Panc1 (cell line): ENCODE data around the gene TATDN3. TPM values are rescaled to one million over a fixed set of nuclear protein-coding genes. Genes with fewer than 3 reads are reported as not detected.
"Not testable (repeated sequence)": the region's sequence is repeated elsewhere in the genome, so short reads cannot be mapped to it uniquely, and the experiment has no call there.

Experiments
- ATAC-seq: fragments of 200-7000 bp; cut with Tn5 transposase; 2 replicates; pipeline ENCODE4 v1.9.1; 2020; ENCODE audit warnings: mild to moderate bottlenecking, moderate library complexity
- BruUV-seq: library from RNA; stranded (reverse); fragments of 400-500 nt; replicated peaks from 2 replicates; lab custom pipeline; 2021; lab: Mats Ljungman, UMichigan
- CTCF ChIA-PET: fragments of 300-600 bp; sonication (Branson Sonifier 250); formaldehyde crosslinking; loops from one replicate; lab custom pipeline; 2022; ENCODE audit warnings: antibody characterized with exemption; lab: Charles Lee
- POLR2A ChIA-PET: fragments of 300-600 bp; sonication (Branson Sonifier 250); formaldehyde crosslinking; loops from one replicate; lab custom pipeline; 2022; ENCODE audit warnings: antibody characterized with exemption; lab: Charles Lee
- DNase-seq: peaks from one replicate; pipeline ENCODE4 v3.0.0-alpha.2; 2010; ENCODE audit warnings: low read depth, low spot score
- H3K27ac ChIP-seq: 2 replicates; pipeline ENCODE4 v1.5.1; 2011; ENCODE audit warnings: mild to moderate bottlenecking, low read length, inconsistent platforms
- H3K27me3 ChIP-seq: fragments of 200-500 bp; sonication (Bioruptor generic); 2 replicates; pipeline ENCODE4 v1.6.0; 2014; ENCODE audit warnings: low read length, inconsistent platforms; ENCODE audit not compliant: control insufficient read depth, insufficient read depth
- H3K36me3 ChIP-seq: fragments of 200-500 bp; sonication (Bioruptor generic); 2 replicates; pipeline ENCODE4 v1.5.1; 2014; ENCODE audit warnings: inconsistent platforms, mild to moderate bottlenecking, low read length, moderate library complexity; ENCODE audit not compliant: control insufficient read depth, insufficient read depth
- H3K4me1 ChIP-seq: 2 replicates; pipeline ENCODE4 v1.5.1; 2011; ENCODE audit warnings: inconsistent platforms, mild to moderate bottlenecking, low read length, moderate library complexity; ENCODE audit not compliant: control insufficient read depth, insufficient read depth
- H3K4me3 ChIP-seq, 2 experiments: 2 replicates each; pipeline ENCODE4 v1.5.1; 2011 to 2012; ENCODE audit warnings: low read depth in 2 of 2, low read length in 2 of 2, mild to moderate bottlenecking in 2 of 2, inconsistent platforms in 1 of 2, moderate library complexity in 1 of 2
- H3K9me3 ChIP-seq: fragments of 200-500 bp; sonication (Bioruptor generic); 2 replicates; pipeline ENCODE4 v1.5.1; 2014; ENCODE audit warnings: low read depth, mild to moderate bottlenecking, inconsistent platforms, low read length, moderate library complexity; ENCODE audit not compliant: control insufficient read depth, insufficient read depth
- CTCF ChIP-seq: fragments of 450-650 bp; IDR thresholded peaks from 2 replicates; pipeline ENCODE4 v1.5.1; 2017; ENCODE audit warnings: mild to moderate bottlenecking
- POLR2AphosphoS5 ChIP-seq: IDR thresholded peaks from 2 replicates; pipeline ENCODE4 v1.6.1; 2012; ENCODE audit warnings: mild to moderate bottlenecking, low read depth, low read length, moderate library complexity
- REST ChIP-seq, 2 experiments: IDR thresholded peaks; 2 replicates each; pipeline ENCODE4 v1.6.1; 2011 to 2012; ENCODE audit warnings: low read depth in 2 of 2, control low read depth in 1 of 2, low read length in 1 of 2, mild to moderate bottlenecking in 1 of 2, moderate library complexity in 1 of 2; ENCODE audit not compliant: insufficient read depth in 1 of 2
- SIN3A ChIP-seq: IDR thresholded peaks from 2 replicates; pipeline ENCODE4 v1.6.1; 2012; ENCODE audit warnings: low read depth, mild to moderate bottlenecking, low read length, moderate library complexity, borderline replicate concordance; ENCODE audit not compliant: insufficient read depth
- TCF7L2 ChIP-seq: IDR thresholded peaks from 2 replicates; pipeline ENCODE4 v1.6.1; 2011; ENCODE audit warnings: mild to moderate bottlenecking, low read depth, low read length, inconsistent platforms
- in situ Hi-C: cut with HindIII; loops from 2 replicates; pipeline ENCODE4 v1.10.0; 2016; ENCODE audit warnings: low sequenced_read_pairs, low pct_unique_long_range_greater_than_20kb
- intact Hi-C: fragments of 100-400 bp; cut with micrococcal nuclease; formaldehyde crosslinking; loops from one replicate; pipeline ENCODE4 v1.10.0; 2022; ENCODE audit not compliant: unreplicated experiment
- total RNA-seq: library from RNA; stranded (reverse); gene quantifications from one replicate; pipeline ENCODE4 v1.2.1, GENCODE V29; 2021; ENCODE audit not compliant: unreplicated experiment

The TATDN3 gene
- total RNA-seq, 1 experiment from 2014 or later: 9.5 TPM

GRCh38 chr1:212775241-212775640 is 16.5 kb upstream of the TATDN3 start:
- Histone ChIP-seq H3K4me3 (no peak overlapping the region), H3K36me3 (no peaks in the 10 kb centered on the region), H3K27ac (no peak overlapping the region), H3K4me1 (no peaks in the 10 kb centered on the region), H3K9me3 (no peaks in the 10 kb centered on the region), H3K27me3 (no peaks in the 10 kb centered on the region)
- in situ Hi-C loops: no loop called here
- DNase-seq (no peak), ATAC-seq (no peak)
- BruUV-seq: no TSS peak
- POLR2A ChIA-PET: no interaction called here
- intact Hi-C loops: no loop called here
- no peak for TF ChIP-seq POLR2AphosphoS5
- TF ChIP-seq SIN3A: no peak
- no peak for TF ChIP-seq TCF7L2
- TF ChIP-seq CTCF: no peak
- TF ChIP-seq REST (IDR thresholded peaks at IDR 0.05; ENCODE audit: insufficient read depth in 1 of 2, low read depth in 2 of 2, low read length in 1 of 2): no peak
- CTCF ChIA-PET: no interaction called here

GRCh38 chr1:212777151-212777550 is 14.5 kb upstream of the TATDN3 start:
- no peak overlapping the region for H3K27ac ChIP-seq
- H3K9me3 ChIP-seq: no peaks in the 10 kb centered on the region
- no peak for DNase-seq
- no peaks in the 10 kb centered on the region for H3K4me1 ChIP-seq
- no TSS peak for BruUV-seq
- no peaks in the 10 kb centered on the region for H3K27me3 ChIP-seq
- H3K4me3 ChIP-seq: no peak overlapping the region
- TF ChIP-seq CTCF: no peak
- TF ChIP-seq POLR2AphosphoS5: no peak
- TF ChIP-seq REST (IDR thresholded peaks at IDR 0.05; ENCODE audit: insufficient read depth in 1 of 2, low read depth in 2 of 2, low read length in 1 of 2): no peak
- TF ChIP-seq TCF7L2: no peak
- TF ChIP-seq SIN3A: no peak
- in situ Hi-C loops (no loop called here), intact Hi-C loops (no loop called here)
- CTCF ChIA-PET: interaction anchor here (0.6 to 0.9 kb wide), 2 partner anchors 15 to 112 kb away, joined by 3 to 5 read pairs; no protein-coding TSS in a partner anchor
- POLR2A ChIA-PET: no interaction called here
- ATAC-seq: no peak
- H3K36me3 ChIP-seq: peaks cover 5% of the 10 kb centered on the region; the same call in 1 of the 2 replicates

- H3K27me3 ChIP-seq, CTCF ChIA-PET, BruUV-seq, H3K4me1 ChIP-seq, ATAC-seq, H3K9me3 ChIP-seq, in situ Hi-C loops, H3K36me3 ChIP-seq, DNase-seq, H3K27ac ChIP-seq, intact Hi-C loops, POLR2A ChIA-PET, H3K4me3 ChIP-seq: not testable (repeated sequence)
These were observed 12.6 kb upstream of the TATDN3 start for GRCh38 chr1:212779086-212779485.
